Measurements from ENCODE around the gene LRP1.

LRP1 gene

GRCh38 chr12:57240066-57240921 lies 112.0 kb downstream of the LRP1 start:
- DNase-seq, result peak; percentile 86 to 89 (median 87)

GRCh38 chr12:57240926-57241401 lies 112.7 kb downstream of the LRP1 start:
- DNase-seq, result peak in 2 of 3 experiments; percentile 73

GRCh38 chr12:57241402-57242310 lies 113.4 kb downstream of the LRP1 start:
- DNase-seq, result peak in 2 of 3 experiments; percentile 63 to 67

- peak; percentile 46 to 90 (median 89) for DNase-seq
Measured at GRCh38 chr12:57242329-57242690, 114.0 kb downstream of the LRP1 start.

- DNase-seq, result peak; percentile 81 to 98 (median 98)
Measured at GRCh38 chr12:57242691-57243454, 114.6 kb downstream of the LRP1 start.

GRCh38 chr12:57243521-57244311 lies 115.4 kb downstream of the LRP1 start:
- DNase-seq, result peak; percentile 41 to 87 (median 45)

- peak in 1 of 3 experiments; percentile 9 for DNase-seq
Measured at GRCh38 chr12:57244312-57244696, 116.0 kb downstream of the LRP1 start.

GRCh38 chr12:57247041-57247440 lies 118.8 kb downstream of the LRP1 start:
- no peak for DNase-seq

- no peak for DNase-seq
Measured at GRCh38 chr12:57248934-57249742, 120.9 kb downstream of the LRP1 start.

GRCh38 chr12:57250541-57250940 lies 122.3 kb downstream of the LRP1 start:
- DNase-seq, result no peak

GRCh38 chr12:57250956-57251355 lies 122.7 kb downstream of the LRP1 start, which contains the start of gene STAC3:
Gene STAC3, minus strand, starts transcription at chr12:57251187. Its CDS starts 1,551 bp downstream, at chr12:57249636.
- DNase-seq, result no peak

- DNase-seq, result no peak
Measured at GRCh38 chr12:57254506-57255280, 126.4 kb downstream of the LRP1 start.

- DNase-seq, result no peak
Measured at GRCh38 chr12:57255916-57256315, 127.6 kb downstream of the LRP1 start.

- DNase-seq, result no peak
Measured at GRCh38 chr12:57258977-57259970, 131.0 kb downstream of the LRP1 start.

- DNase-seq, result peak in 1 of 3 experiments; percentile 51
Measured at GRCh38 chr12:57260366-57260765, 132.1 kb downstream of the LRP1 start.

GRCh38 chr12:57261428-57261865 lies 133.2 kb downstream of the LRP1 start:
- peak; percentile 67 to 97 (median 91) for DNase-seq

- peak in 1 of 3 experiments; percentile 73 for DNase-seq
Measured at GRCh38 chr12:57262126-57262822, 134.0 kb downstream of the LRP1 start.

Data from NCI-H1417 (cell line).